ENCODE measurements around the gene ASTN1.

DNA sequence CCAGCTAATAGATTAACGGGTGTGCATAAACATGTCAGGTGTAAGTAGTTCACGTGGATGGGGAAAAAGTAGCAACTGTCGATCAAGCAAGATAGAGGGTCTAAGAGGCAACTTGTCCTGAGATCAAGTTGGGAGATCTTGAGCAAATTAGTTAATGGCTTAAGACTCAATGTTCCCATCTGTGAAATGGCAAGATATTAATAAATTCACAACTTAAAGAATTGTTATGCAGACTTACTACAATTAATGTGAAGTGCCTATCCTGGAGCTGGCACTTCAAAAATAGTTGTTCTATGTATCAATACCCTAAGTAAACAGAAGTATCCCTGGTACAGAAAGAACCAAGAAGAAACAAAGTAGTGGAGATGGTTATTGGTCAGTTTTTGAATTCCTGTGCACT lies 312.4 kb downstream of the ASTN1 start:
- TF ChIP-seq, protein P1, sequence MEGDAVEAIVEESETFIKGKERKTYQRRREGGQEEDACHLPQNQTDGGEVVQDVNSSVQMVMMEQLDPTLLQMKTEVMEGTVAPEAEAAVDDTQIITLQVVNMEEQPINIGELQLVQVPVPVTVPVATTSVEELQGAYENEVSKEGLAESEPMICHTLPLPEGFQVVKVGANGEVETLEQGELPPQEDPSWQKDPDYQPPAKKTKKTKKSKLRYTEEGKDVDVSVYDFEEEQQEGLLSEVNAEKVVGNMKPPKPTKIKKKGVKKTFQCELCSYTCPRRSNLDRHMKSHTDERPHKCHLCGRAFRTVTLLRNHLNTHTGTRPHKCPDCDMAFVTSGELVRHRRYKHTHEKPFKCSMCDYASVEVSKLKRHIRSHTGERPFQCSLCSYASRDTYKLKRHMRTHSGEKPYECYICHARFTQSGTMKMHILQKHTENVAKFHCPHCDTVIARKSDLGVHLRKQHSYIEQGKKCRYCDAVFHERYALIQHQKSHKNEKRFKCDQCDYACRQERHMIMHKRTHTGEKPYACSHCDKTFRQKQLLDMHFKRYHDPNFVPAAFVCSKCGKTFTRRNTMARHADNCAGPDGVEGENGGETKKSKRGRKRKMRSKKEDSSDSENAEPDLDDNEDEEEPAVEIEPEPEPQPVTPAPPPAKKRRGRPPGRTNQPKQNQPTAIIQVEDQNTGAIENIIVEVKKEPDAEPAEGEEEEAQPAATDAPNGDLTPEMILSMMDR (IDR thresholded peaks at IDR 0.05): no peak
- TF ChIP-seq POLR2A (IDR thresholded peaks at IDR 0.05) (no peak), EP300 (IDR thresholded peaks at IDR 0.05) (no peak), POLR2AphosphoS5 (IDR thresholded peaks at IDR 0.05) (no peak)

Data from gastroesophageal sphincter (tissue), 3 donors.